Raji (cell line): ENCODE data around the gene SPDYC.

Experiments used
- POLR2A ChIP-seq: IDR thresholded peaks from 2 replicates; pipeline ENCODE4 v1.6.1; 2011; ENCODE audit warnings: low read depth, low read length, control low read depth; ENCODE audit not compliant: insufficient read depth

SPDYC gene, protein sequence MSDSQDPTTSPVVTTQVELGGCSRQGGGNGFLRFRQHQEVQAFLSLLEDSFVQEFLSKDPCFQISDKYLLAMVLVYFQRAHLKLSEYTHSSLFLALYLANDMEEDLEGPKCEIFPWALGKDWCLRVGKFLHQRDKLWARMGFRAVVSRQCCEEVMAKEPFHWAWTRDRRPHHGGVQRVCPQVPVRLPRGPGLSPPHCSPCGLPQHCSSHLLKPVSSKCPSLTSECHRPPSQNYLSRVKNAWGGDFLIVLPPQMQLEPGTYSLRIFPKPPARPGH

DNA sequence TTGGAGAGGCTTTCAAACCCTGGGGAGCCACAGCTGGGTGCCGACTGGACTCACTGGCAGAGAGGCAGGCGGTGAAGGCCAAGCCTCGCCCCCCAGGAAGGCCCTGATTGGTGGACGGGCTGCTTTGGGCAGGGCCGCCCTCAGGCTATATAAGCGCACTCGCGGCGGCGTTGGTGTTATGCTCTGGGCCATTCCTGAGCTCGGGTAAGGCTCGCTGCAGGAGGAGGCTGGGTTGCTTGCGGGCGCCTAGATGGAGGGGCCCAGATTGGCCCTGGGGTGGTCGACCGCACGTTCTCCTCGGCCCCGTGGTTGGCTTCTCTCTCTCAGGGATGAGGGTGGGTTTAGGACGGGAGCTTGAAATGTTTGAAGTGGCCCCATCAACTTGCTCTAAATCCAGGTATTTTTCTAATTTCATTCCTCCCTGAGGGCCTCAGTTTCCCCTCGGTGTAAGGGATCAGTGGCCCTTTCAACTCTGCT lies at the start of gene SPDYC:
SPDYC (plus strand) TSS at position 176 of the 477 bp plus-strand sequence. CDS start 1,125 bp downstream, outside the sequence.
- no peak for TF ChIP-seq POLR2A

DNA sequence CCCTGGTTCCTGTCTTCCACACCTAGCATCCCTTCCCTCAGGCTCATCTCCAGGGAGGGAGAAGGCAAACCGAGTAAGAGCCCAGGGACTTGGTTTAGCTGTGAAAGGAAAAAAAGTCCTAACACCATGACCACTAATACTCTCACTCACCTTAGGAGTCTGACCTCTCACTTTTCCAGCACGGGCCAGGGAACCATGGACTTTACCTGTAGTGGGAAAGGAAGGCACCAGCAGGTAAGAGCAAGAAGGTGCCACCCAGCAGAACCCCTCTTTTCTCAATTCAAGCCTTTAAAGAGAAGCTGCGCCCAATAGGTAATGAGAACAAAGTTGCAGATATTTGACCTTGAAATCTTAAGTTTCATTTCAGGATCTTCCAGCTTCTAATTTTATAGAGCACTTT lies 49.2 kb upstream of the SPDYC start:
- no peak for TF ChIP-seq POLR2A

DNA sequence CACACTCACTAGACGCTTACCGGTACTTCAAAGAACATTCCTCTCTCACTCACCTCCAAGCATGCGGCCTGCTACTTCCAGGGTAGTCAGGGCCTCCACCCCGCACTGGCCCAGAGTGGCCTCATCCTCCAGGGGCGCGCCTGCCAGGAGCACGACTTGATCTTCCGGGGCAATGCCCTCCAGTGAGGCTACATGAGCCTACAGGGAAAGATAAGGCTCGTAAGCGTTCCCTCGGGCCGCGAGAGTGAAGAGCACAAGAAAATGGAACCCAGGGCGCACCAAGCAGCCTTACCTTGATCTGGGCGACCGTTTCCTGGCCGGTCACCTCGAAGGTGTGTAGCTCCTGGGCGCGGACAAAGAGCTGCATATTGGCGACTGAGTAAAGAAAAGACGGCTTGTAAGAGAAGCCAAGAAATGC lies 48.6 kb upstream of the SPDYC start:
- TF ChIP-seq POLR2A, result no peak

DNA sequence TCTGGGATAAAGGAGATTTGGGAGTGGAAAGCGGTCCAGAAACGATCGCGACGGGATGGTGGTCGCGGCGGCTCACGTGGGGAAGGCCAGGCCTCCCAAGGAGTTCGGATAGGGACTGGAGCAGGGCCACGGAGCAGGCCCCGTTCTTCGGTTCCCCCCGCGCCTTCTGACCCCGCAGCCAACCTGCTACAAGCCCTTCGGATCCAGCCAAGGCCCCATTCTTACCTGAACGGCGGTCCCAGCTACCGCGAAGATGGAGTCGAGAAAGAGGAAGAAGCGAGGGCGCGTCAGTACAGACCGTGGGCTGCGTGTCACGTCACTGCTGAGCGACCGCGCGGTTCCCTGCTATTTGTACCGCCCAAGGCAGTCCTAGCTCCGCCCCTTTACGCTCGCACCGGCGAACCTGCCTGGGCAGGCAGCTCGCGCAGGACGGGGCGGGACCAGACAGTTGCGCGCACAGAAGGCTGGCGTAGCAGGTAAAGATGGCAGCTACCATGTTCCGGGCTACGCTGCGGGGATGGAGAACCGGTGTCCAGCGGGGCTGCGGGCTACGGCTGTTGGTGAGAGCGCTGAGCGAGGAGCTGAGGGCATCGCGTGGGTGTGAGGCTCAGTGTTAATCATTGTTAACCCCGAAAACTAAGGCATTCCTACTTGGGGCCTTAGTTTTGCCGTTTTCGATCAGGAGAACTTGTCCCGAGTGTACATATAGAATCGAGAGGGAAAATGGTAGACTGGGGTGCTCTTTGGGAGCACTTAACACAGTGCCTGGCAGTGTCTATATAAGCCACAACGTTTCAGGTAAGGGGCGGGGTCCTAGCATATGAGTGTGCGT lies 48.0 kb upstream of the SPDYC start, which contains the start of the genes FAU and MRPL49:
FAU (minus strand) TSS at position 270 of the 832 bp plus-strand sequence. CDS start 321 bp downstream, outside the sequence.
MRPL49 (plus strand) TSS at position 457 of the 832 bp plus-strand sequence; CDS start at position 483, 26 bp downstream.
- TF ChIP-seq POLR2A, result peak; percentile 97

DNA sequence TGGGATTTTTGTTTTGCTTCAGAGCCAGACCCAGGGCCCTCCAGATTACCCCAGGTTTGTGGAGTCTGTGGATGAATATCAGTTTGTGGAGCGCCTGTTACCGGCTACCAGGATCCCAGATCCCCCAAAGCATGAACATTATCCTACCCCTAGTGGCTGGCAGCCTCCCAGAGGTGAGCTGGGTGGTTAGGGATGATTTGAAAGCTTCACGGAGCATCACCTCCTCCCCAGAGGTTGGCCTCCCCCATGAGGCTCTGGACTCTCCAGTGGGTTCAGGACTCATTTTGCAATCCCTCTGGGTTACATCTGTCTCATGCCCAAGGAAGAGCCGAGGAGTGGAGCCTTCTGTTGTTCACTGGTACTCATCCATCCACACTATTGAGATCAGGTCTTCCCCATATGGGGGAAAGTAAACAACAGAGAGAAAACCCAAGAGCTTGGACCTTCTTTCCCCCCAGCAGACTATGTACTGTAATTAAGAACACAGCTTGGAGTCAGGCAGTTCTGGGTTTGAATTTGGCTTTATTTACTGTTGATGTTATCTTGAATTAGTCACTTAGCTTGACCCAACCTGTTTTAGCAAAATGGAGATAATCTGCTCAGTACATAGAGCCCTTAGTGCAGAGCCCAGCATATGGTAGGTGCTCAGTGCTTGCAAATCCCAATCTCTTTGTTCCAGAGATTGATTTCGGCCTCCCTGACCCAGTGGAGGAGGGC lies 45.4 kb upstream of the SPDYC start:
- 0 out of 2 replicates have a peak, but pooled peaks have one; percentile 18 for TF ChIP-seq POLR2A

DNA sequence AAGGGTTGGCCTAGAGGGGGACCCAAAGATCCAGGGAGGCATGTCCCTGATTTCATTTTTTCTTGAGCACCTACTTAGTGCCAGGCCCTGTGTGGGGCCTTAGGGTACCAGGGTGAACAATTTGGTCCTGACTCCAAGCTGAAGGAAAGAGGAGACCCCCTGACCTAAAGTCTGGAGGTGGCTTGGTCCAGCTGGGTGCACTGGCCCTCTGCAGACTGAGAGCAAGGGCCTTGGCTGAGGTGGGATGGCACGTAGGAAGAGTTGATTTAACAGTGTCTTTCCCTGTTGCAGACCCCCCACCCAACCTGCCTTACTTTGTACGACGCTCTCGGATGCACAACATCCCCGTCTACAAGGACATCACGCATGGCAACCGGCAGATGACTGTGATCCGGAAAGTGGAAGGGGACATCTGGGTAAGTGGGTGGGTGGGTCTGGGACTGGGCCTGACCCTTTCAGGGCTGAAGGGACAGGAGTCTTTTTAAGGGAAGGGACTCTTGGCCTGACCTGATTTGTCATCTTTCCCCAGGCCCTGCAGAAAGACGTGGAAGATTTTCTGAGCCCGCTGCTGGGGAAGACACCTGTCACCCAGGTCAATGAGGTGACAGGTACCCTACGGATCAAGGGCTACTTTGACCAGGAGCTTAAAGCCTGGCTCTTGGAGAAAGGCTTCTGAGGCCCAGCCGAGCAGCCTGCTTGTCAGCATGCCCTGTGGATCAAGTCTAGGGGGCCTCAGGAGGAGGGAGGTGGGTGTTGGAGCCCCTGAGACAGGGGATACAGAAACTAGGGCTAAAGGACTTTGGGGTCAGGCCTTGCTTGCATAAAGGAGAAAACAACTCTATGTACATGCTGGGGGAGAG lies 44.6 kb upstream of the SPDYC start:
- TF ChIP-seq POLR2A, result no peak

DNA sequence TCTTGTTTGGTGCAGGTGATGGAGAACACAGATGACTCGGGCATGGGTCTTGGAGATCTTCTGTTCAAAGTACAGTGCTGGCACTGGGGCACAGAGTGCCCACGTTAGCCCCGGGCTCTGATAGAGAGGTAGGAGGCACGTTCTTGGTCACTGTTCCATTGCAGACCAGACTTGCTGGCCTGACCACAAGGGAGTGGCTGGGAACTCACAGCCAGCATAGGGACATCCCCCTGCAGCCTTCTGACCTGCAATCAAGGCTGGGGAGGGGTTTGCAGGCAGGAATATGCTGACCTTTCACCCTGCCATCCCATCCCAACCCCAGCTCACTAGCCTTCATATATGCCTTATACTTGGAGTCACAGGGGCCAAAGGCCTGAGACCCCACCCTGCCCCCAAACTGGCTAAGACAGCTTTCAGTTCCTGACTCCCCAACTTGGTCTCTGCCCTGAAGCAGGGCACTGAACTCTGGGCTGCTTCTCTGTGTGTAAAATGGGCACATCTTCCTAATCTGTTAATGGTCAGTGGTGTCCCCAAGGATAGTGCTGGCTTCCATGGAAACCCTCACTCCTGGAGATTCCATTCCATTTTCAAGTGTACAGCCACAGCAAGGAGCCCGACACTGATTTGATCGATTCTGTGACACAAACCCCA lies 43.3 kb upstream of the SPDYC start:
- TF ChIP-seq POLR2A, result peak; percentile 67

DNA sequence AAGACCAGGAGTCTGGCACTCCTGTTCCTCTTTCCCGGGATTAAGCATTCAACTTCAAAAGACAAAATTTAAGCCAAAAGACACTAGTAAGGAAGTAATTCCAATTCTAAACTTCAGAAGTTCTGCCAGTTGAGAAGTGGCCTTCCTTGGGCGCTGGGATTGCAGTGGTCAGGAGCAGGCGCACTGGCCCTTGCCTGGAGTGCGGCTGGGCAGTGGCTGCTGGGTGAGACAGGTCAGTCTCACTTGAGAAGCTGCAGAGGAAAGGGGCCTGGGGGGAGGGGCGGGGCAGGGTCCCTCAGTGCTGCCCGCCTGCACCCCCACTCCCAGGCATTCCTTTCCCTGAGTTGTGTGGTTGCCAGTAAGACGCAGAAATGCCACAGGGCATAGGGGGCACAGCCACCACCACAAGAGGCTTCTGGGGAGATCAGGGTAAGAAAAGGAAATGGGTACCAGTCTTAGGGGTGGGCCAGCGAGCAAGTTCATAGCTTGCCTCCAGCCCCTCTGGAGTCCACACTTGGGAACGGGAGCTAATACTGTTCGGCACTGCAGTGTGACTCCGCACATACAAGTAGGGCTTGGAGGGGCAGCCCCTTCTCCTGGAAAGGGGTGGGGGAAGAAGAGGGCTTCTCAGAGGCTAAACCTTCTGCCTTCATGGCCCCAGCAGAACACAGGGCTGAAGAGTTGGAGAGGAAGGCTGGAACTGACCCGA lies 42.4 kb upstream of the SPDYC start:
- TF ChIP-seq POLR2A, result peak; percentile 43; the same call in 1 of the 2 replicates

DNA sequence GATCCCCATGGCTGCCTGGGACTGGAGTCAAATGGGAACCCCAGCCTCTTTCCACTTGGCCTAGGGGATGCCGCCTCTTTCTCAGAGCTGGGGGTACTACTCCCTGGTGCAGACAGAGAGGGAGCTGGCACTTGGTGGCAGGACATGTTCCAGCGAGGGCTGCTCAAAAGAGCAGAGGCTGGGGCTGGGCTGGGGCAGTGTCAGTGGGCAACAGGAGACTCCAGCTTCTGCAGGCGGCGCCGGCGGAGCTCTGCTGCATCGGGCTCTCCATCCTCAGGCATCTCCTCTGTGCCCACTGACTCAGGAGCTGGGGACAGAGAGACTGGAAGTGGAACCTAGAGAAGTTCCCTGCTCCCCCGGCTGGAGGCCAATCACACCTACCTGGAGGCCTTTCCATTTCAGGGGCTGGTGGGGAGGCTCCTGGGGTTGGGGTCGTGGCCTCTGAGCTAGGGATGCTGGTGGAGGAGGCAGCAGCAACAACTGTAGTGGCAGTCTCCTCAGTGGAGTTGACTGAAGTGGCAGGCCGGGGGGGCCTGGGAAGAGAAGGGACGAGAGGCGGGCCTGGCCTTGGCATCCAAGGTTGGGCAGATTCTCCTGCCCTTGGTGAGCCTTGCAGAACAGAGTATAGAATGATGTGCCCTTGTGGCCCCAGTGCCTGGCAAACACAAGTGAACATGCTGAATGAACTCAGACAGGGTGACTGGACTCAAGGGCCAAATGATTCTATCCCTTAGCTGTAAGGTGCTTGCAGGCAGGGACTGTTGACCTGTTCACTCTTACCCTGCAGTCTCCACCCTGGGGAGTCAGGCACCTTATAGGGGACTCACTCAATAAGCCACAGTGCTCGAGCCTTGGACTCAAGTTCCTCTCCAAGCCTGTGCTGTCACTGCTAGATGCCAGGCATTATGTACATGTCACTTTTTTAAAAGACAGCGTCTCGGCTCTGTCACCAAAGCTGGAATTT lies 41.6 kb upstream of the SPDYC start:
- peak; percentile 32; the same call in 1 of the 2 replicates for TF ChIP-seq POLR2A

DNA sequence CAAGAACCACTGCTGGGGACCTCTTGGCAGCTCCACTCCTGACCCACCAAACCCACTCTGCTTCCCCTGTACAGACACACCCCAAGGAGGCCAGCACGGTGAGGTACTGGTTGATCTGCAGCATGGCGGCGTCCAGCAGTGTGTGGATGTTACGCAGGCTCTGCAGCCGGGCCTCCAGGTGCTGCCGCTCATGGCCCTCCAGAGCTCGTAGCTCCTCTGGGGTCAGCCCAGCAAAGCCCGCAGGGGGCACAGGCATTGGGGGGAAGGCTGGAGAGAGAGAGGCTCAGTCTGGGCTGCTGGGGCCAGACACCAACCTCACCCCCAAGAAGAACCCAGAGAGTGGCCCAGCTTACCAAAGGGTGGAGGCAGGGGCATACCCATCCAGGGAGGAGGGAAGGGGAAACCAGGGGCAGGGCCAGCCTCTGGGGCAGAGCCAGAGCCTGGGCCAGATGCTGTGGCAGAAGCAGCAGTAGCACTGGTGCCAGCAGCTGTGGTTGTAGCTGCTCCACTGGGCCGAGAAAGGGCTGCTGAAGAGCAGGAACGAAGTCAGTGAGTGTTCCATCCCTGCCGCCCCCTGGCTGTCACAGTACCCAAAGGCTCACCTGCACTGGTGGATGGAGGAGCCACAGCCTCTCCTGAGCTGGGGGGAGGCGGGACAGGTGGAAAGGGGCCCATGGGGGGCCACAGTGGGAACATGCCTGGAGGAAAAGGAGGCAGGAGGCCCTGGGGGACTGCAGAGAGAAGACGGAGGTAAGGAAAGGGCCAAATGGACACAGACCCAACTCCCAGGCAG lies 40.2 kb upstream of the SPDYC start:
- no peak for TF ChIP-seq POLR2A
